Right cardiac atrium (tissue), 5 donors: ENCODE results near the gene NR4A1. TPM values are rescaled to one million over a fixed set of nuclear protein-coding genes. Genes with fewer than 3 reads are reported as not detected.

ENCODE experiments used
- ATAC-seq, 2 donors: fragments of 200-7000 bp; cut with Tn5 transposase; one replicate each; pipeline versions ENCODE4 v1.8.0 to v1.9.1; 2020; ENCODE audit warnings: moderate library complexity in 2 of 2, mild to moderate bottlenecking in 1 of 2
- DNase-seq, 3 donors: peaks; one replicate each; pipeline ENCODE4 v3.0.0-alpha.2; 2020
- H3K27ac ChIP-seq: one replicate; pipeline ENCODE4 v1.5.1; 2013; ENCODE audit warnings: mild to moderate bottlenecking, low read length, control low read depth, moderate library complexity
- H3K27me3 ChIP-seq: one replicate; pipeline ENCODE4 v1.6.1; 2013; ENCODE audit not compliant: control insufficient read depth, insufficient read depth
- H3K4me1 ChIP-seq: one replicate; pipeline ENCODE4 v1.6.1; 2013; ENCODE audit warnings: low read length; ENCODE audit not compliant: control insufficient read depth, insufficient read depth
- H3K4me3 ChIP-seq: one replicate; pipeline ENCODE4 v1.5.1; 2013; ENCODE audit warnings: low read length, control low read depth
- H3K9me3 ChIP-seq: one replicate; pipeline ENCODE4 v1.6.1; 2013; ENCODE audit warnings: low read length; ENCODE audit not compliant: control insufficient read depth
- whole genome bisulfite sequencing: extraction: QIAGEN DNeasy Blood & Tissue Kit; methylation state at CpG from one replicate; pipeline ENCODE4 v1.1.7; 2013; 5-methylcytosine and 5-hydroxymethylcytosine counted together
- intact Hi-C, 4 donors: fragments of 100-400 bp; cut with DNase I; formaldehyde crosslinking; loops; one replicate each; pipeline versions ENCODE4 v1.11.0 to v1.14.0; 2022 to 2023
- polyA plus RNA-seq: library from polyadenylated mRNA; stranded (reverse); fragments of 200-250 nt; gene quantifications from one replicate; pipeline ENCODE4 v1.2.3, GENCODE V29; 2013
- total RNA-seq, 4 donors: library from RNA; stranded (reverse); fragmentation: NEBNext Ultra II Directional; extraction: Animal tissue kit (Norgen Biotek cat#: 25700); gene quantifications; one replicate each; pipeline ENCODE4 v1.2.1, GENCODE V29; 2021
- donor health status: healthy with polysubstance abuse.
- donor health status: DM: no; HTN: yes; CAD: no.
- donor health status: DM: no; HTN: no; CAD: no.
- donor health status: DM: no; HTN: yes; CAD: no; lungs with severe emphysema.
- donor health status: DM: yes; HTN: yes; CAD: no.

NR4A1 gene
- total and polyA plus RNA-seq, 5 donors: 50.2 to 417 (median 115) TPM

GRCh38 chr12:52019113-52019770 is 32.0 kb upstream of the NR4A1 start:
- H3K4me3 ChIP-seq: no peak overlapping the region
- peaks cover 3% of the 10 kb centered on the region for H3K4me1 ChIP-seq
- intact Hi-C loops: no loop called here
- DNase-seq (peak in 1 of 3 donors; percentile 59), ATAC-seq (no peak)
- H3K9me3 ChIP-seq: no peaks in the 10 kb centered on the region
- H3K27ac ChIP-seq: no peak overlapping the region
- no peaks in the 10 kb centered on the region for H3K27me3 ChIP-seq
- WGBS: 75% methylated on average over 13 of the region's 13 CpGs

GRCh38 chr12:52020539-52021336 is 30.5 kb upstream of the NR4A1 start:
- 33% methylated on average over 9 of the region's 9 CpGs for WGBS
- peaks cover 3% of the 10 kb centered on the region for H3K4me1 ChIP-seq
- no peak overlapping the region for H3K27ac ChIP-seq
- no peak overlapping the region for H3K4me3 ChIP-seq
- DNase-seq (peak in 2 of 3 donors; percentile 78 to 80), ATAC-seq (peak in 1 of 2 donors; percentile 6)
- no peaks in the 10 kb centered on the region for H3K9me3 ChIP-seq
- no peaks in the 10 kb centered on the region for H3K27me3 ChIP-seq
- intact Hi-C loops: loop anchor here in 1 of 4 donors (10.0 kb wide), 1 partner anchor 104 kb away; no protein-coding TSS in a partner anchor

DNA sequence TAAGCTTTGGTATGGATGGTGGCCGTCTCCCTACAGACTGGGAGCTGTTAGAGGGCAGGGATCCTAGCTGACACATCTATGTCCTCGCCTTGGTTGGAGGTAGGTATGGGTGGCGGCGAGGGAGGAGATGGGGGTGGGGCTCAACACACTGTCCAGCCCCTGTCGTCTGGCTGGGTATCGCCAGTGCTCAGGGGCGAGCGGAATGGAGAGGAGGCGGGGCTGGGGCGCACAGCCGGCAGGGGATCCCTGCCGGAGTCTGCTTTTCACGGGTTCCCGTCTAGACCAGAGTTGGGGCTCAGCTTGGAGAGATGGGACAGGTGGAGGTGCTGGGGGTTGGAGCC is 28.4 kb upstream of the NR4A1 start:
- 21% methylated on average over 14 of the region's 14 CpGs for WGBS
- DNase-seq (no peak), ATAC-seq (peak; percentile 2 to 5)
- H3K4me1 ChIP-seq: peaks cover 3% of the 10 kb centered on the region
- intact Hi-C loops: loop anchor here in 1 of 4 donors (10.0 kb wide), 1 partner anchor 102 kb away; no protein-coding TSS in a partner anchor
- no peaks in the 10 kb centered on the region for H3K27me3 ChIP-seq
- H3K4me3 ChIP-seq: peak overlapping the region; percentile 25
- H3K27ac ChIP-seq: no peak overlapping the region
- no peaks in the 10 kb centered on the region for H3K9me3 ChIP-seq

DNA sequence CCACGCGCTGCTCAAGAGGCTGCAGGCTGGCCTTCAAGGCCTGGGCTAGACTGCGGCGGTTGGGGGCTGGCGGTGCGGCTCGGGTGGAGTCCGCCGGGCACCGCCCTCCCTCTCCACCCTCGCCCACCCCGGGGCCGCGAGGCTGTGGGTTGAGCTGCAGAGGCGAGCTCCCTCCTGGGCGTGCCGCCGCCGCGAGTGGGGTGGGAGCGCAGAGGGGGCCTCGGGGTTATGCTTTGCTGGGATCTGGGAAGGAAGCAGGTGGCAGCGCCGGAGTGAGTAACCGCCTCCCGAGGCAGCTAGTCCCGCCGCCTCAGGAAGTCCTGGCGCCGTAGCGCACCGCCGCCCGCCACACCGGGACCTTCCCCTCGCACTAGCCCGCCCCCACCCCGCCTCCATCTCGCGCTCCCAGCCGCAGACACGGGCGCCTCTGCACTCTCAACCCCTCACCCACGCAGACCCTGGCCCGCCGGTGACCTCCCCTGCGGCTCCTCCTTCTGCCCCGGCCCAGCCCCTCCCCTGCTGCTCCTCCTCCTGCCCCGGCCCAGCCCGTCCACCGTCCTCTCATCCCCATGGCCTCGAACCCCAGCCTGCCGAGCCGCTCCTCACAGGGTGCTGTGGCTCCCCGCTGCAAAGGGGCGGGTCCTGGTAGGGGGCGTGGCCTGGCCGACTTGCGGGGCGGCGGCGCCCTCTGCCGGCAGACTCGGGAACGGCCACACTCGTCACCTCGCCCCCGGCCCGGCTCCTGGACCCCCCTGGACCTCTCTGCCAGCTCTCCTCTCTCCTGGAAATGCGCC is 27.9 kb upstream of the NR4A1 start:
- peaks cover 3% of the 10 kb centered on the region for H3K4me1 ChIP-seq
- ATAC-seq (peak; percentile 74 to 78), DNase-seq (peak; percentile 91 to 96 (median 96))
- intact Hi-C loops: loop anchor here in 1 of 4 donors (10.0 kb wide), 1 partner anchor 101 kb away; no protein-coding TSS in a partner anchor
- WGBS: under 1% methylated on average over 70 of the region's 70 CpGs
- H3K27me3 ChIP-seq: no peaks in the 10 kb centered on the region
- peak overlapping the region; percentile 76 for H3K27ac ChIP-seq
- no peaks in the 10 kb centered on the region for H3K9me3 ChIP-seq
- H3K4me3 ChIP-seq: peak overlapping the region; percentile 25

GRCh38 chr12:52023976-52024688 is 27.1 kb upstream of the NR4A1 start:
- WGBS: 27% methylated on average over 20 of the region's 20 CpGs
- Histone ChIP-seq H3K4me1 (peaks cover 3% of the 10 kb centered on the region), H3K9me3 (no peaks in the 10 kb centered on the region), H3K27me3 (no peaks in the 10 kb centered on the region), H3K4me3 (peak overlapping the region; percentile 25), H3K27ac (peak overlapping the region; percentile 76)
- intact Hi-C loops: loop anchor here in 2 of 4 donors (2.0 to 10.0 kb wide), 2 partner anchors 59 to 101 kb away; no protein-coding TSS in a partner anchor
- DNase-seq (peak in 1 of 3 donors; percentile 12), ATAC-seq (no peak)

- ATAC-seq (peak; percentile 16 to 28), DNase-seq (peak; percentile 49 to 79 (median 75))
- intact Hi-C loops: loop anchor here (1.0 to 10.0 kb wide), 6 partner anchors 42 to 100 kb away; partner anchors contain the start of gene ATG101 (in 2 of the 4)
- H3K4me3 ChIP-seq: no peak overlapping the region
- H3K27ac ChIP-seq: peak overlapping the region; percentile 89
- WGBS: 69% methylated on average over 15 of the region's 15 CpGs
- H3K9me3 ChIP-seq: no peaks in the 10 kb centered on the region
- H3K27me3 ChIP-seq: no peaks in the 10 kb centered on the region
- H3K4me1 ChIP-seq: peaks cover 3% of the 10 kb centered on the region
These were observed 26.4 kb upstream of the NR4A1 start for GRCh38 chr12:52024845-52025230.

DNA sequence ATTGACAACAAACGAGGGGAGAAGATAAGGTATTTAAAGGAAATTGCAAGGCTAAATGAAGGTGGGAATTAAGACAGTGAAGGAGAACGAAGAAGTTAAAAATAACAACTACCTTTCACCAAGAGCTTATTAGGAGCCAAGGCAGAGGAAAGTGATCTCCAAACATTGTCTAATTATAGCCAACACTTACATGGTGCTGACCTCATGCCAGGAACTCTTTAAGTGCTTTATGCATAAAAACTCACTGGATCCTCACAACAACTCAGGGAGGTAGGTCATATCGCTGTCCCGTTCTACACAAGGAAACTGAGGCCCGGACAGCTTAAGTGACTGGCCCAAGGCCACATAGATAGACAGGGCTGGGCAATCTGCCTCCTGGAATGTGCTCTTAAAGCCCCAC is 25.0 kb upstream of the NR4A1 start:
- Histone ChIP-seq H3K27ac (peak overlapping the region; percentile 89), H3K27me3 (no peaks in the 10 kb centered on the region), H3K4me3 (no peak overlapping the region), H3K9me3 (no peaks in the 10 kb centered on the region), H3K4me1 (peaks cover 3% of the 10 kb centered on the region)
- WGBS: 29% methylated on average over 5 of the region's 5 CpGs
- intact Hi-C loops: loop anchor here (5.0 to 10.0 kb wide), 4 partner anchors 41 to 99 kb away; partner anchors contain the start of gene ATG101 (in 2 of the 4)
- peak in 2 of 3 donors; percentile 11 to 44 for DNase-seq
- no peak for ATAC-seq

- peaks cover 5% of the 10 kb centered on the region for H3K4me1 ChIP-seq
- no peak overlapping the region for H3K4me3 ChIP-seq
- intact Hi-C loops: loop anchor here (5.0 to 10.0 kb wide), 4 partner anchors 40 to 98 kb away; partner anchors contain the start of gene ATG101 (in 2 of the 4)
- no peaks in the 10 kb centered on the region for H3K9me3 ChIP-seq
- DNase-seq: peak; percentile 35 to 74 (median 72)
- peak in 1 of 2 donors; percentile 5 for ATAC-seq
- peak overlapping the region; percentile 89 for H3K27ac ChIP-seq
- WGBS: 76% methylated on average over 12 of the region's 12 CpGs
- no peaks in the 10 kb centered on the region for H3K27me3 ChIP-seq
These were observed 24.0 kb upstream of the NR4A1 start for GRCh38 chr12:52027085-52027843.

DNA sequence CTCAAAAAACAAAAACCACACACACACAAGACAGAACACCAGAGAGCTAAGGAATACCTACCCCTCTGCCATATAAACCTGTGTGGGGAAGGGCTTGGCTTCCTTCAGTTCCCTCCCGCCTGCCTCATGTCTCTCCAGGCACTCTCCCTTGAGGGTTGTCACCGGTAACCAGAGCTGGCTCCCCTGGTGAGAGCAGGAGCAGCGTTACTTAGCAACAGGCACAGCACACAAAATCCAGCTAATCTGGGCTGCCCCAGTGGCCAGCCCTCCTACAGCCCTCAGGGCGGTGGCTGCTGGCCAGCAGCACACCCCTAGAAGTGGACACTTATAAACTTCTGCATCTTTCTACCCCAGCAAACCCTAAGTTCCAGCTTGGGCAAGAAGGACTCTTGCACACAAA is 21.6 kb upstream of the NR4A1 start:
- no peak for ATAC-seq
- Histone ChIP-seq H3K4me3 (no peak overlapping the region), H3K4me1 (peaks cover 2% of the 10 kb centered on the region), H3K27ac (peak overlapping the region; percentile 16), H3K27me3 (no peaks in the 10 kb centered on the region), H3K9me3 (no peaks in the 10 kb centered on the region)
- WGBS: 35% methylated on average over 4 of the region's 4 CpGs
- DNase-seq: peak in 1 of 3 donors; percentile 67
- intact Hi-C loops: loop anchor here (5.0 to 10.0 kb wide), 4 partner anchors 38 to 95 kb away; partner anchors contain the start of gene ATG101 (in 2 of the 4)
